H1 (cell line): ENCODE results near the gene LNPEP. TPM values are rescaled to one million over a fixed set of nuclear protein-coding genes. Genes with fewer than 3 reads are reported as not detected.

Experiments
- CTCF ChIA-PET: fragments of 300-600 bp; sonication (Branson Sonifier 250); formaldehyde crosslinking; loops from one replicate; lab custom pipeline; 2021; ENCODE audit not compliant: partially characterized antibody; lab: Charles Lee
- POLR2A ChIA-PET: fragments of 300-600 bp; sonication (Branson Sonifier 250); formaldehyde crosslinking; loops from one replicate; lab custom pipeline; 2021; ENCODE audit warnings: inconsistent platforms; ENCODE audit not compliant: partially characterized antibody; lab: Charles Lee
- DNase-seq, 2 experiments: peaks; one replicate each; pipeline versions ENCODE4 v3.0.0 to v3.0.0-alpha.2; 2010 to 2022; ENCODE audit warnings: low spot score in 2 of 2, low read depth in 1 of 2, mixed read lengths in 1 of 2
- FAIRE-seq: peaks from 2 replicates; lab custom pipeline; 2011; peaks lifted over from hg19 to GRCh38; lab: Jason Lieb, UNC
- H2AFZ ChIP-seq: 2 replicates; pipeline ENCODE4 v1.8.1; 2012; ENCODE audit warnings: low read length, inconsistent platforms
- H2AK5ac ChIP-seq: 2 replicates; pipeline ENCODE4 v1.6.1; 2013; ENCODE audit warnings: low read depth, low read length
- H2BK120ac ChIP-seq: replicated peaks from 2 replicates; pipeline ENCODE3; 2013; ENCODE audit warnings: low read depth, low read length, inconsistent platforms
- H2BK12ac ChIP-seq: 2 replicates; pipeline ENCODE4 v1.6.1; 2013; ENCODE audit warnings: low read depth, low read length
- H2BK15ac ChIP-seq: 2 replicates; pipeline ENCODE4 v1.6.1; 2013; ENCODE audit warnings: low read length
- H2BK20ac ChIP-seq: 2 replicates; pipeline ENCODE4 v1.6.1; 2013; ENCODE audit warnings: low read length
- H2BK5ac ChIP-seq: 2 replicates; pipeline ENCODE4 v1.6.1; 2013; ENCODE audit warnings: low read depth, low read length
- H3K14ac ChIP-seq: 2 replicates; pipeline ENCODE4 v1.6.1; 2013; ENCODE audit warnings: inconsistent platforms; ENCODE audit not compliant: insufficient read length
- H3K18ac ChIP-seq: 2 replicates; pipeline ENCODE4 v1.6.1; 2013; ENCODE audit warnings: low read length; ENCODE audit errors: extremely low read depth
- H3K23ac ChIP-seq: 2 replicates; pipeline ENCODE4 v1.6.1; 2013; ENCODE audit warnings: inconsistent platforms; ENCODE audit not compliant: insufficient read length
- H3K23me2 ChIP-seq: 2 replicates; pipeline ENCODE4 v1.6.1; 2013; ENCODE audit warnings: low read depth, low read length
- H3K27ac ChIP-seq: 2 replicates; pipeline ENCODE4 v1.6.1; 2011; ENCODE audit warnings: low read depth, low read length, inconsistent platforms
- H3K27me3 ChIP-seq, 4 experiments: replicated peaks in 1 of 4; 1 replicate in 1 of 4; 2 replicates in 3 of 4; pipeline versions ENCODE4 v1.6.1 to v1.8.1; 2011 to 2013; ENCODE audit warnings: low read length in 3 of 4, mild to moderate bottlenecking in 3 of 4, inconsistent platforms in 2 of 4, mixed read lengths in 2 of 4, moderate library complexity in 1 of 4; ENCODE audit not compliant: control insufficient read depth in 3 of 4, insufficient read depth in 3 of 4; ENCODE audit errors: extremely low read depth in 1 of 4
- H3K36me3 ChIP-seq, 4 experiments: 2 replicates each; pipeline versions ENCODE4 v1.6.1 to v1.8.1; 2011 to 2013; ENCODE audit warnings: mild to moderate bottlenecking in 4 of 4, low read length in 3 of 4, moderate library complexity in 2 of 4, control low read depth in 1 of 4, inconsistent platforms in 1 of 4; ENCODE audit not compliant: insufficient read depth in 4 of 4, control insufficient read depth in 2 of 4
- H3K4ac ChIP-seq: replicated peaks from 2 replicates; pipeline ENCODE3; 2013; ENCODE audit warnings: low read length, low read depth, mixed read lengths, inconsistent platforms; ENCODE audit not compliant: insufficient read length
- H3K4me1 ChIP-seq, 4 experiments: replicated peaks in 1 of 4; 1 replicate in 1 of 4; 2 replicates in 3 of 4; pipeline versions ENCODE4 v1.6.1 to v1.8.1; 2011 to 2013; ENCODE audit warnings: low read length in 3 of 4, inconsistent platforms in 2 of 4, mixed read lengths in 1 of 4; ENCODE audit not compliant: insufficient read depth in 4 of 4, control insufficient read depth in 3 of 4
- H3K4me2 ChIP-seq, 2 experiments: 2 replicates each; pipeline versions ENCODE4 v1.6.1 to v1.8.1; 2011 to 2013; ENCODE audit warnings: low read depth in 2 of 2, low read length in 2 of 2, control low read depth in 1 of 2, inconsistent platforms in 1 of 2, mild to moderate bottlenecking in 1 of 2; ENCODE audit not compliant: insufficient read depth in 1 of 2
- H3K4me3 ChIP-seq, 4 experiments: fragments of 200-600, 300-600 bp in 1 of 4; sonication (generic), shearing (Covaris generic), sonication (Bioruptor Twin) in 1 of 4; 2 replicates each; pipeline versions ENCODE4 v1.5.1 to v1.8.1; 2011 to 2016; ENCODE audit warnings: low read length in 4 of 4, low read depth in 3 of 4, control low read depth in 2 of 4, inconsistent platforms in 2 of 4, mild to moderate bottlenecking in 2 of 4, mixed read lengths in 1 of 4, moderate library complexity in 1 of 4; ENCODE audit not compliant: insufficient read depth in 2 of 4; ENCODE audit errors: extremely low read depth in 1 of 4
- H3K56ac ChIP-seq: replicated peaks from 2 replicates; pipeline ENCODE3; 2013; ENCODE audit warnings: low read depth, mild to moderate bottlenecking, mixed read lengths, low read length, inconsistent platforms; ENCODE audit not compliant: insufficient read length
- H3K79me1 ChIP-seq: 2 replicates; pipeline ENCODE4 v1.6.1; 2013; ENCODE audit warnings: low read depth, low read length, control low read depth
- H3K79me2 ChIP-seq, 2 experiments: 2 replicates each; pipeline versions ENCODE4 v1.6.1 to v1.8.1; 2012 to 2013; ENCODE audit warnings: low read length in 2 of 2, mild to moderate bottlenecking in 2 of 2, inconsistent platforms in 1 of 2; ENCODE audit not compliant: insufficient read depth in 2 of 2, control insufficient read depth in 1 of 2
- H3K9ac ChIP-seq, 4 experiments: replicated peaks in 1 of 4; 1 replicate in 1 of 4; 2 replicates in 3 of 4; pipeline versions ENCODE4 v1.6.1 to v1.8.1; 2011 to 2013; ENCODE audit warnings: low read depth in 3 of 4, low read length in 3 of 4, control low read depth in 2 of 4, mild to moderate bottlenecking in 2 of 4, moderate library complexity in 2 of 4, inconsistent platforms in 1 of 4; ENCODE audit errors: extremely low read depth in 1 of 4
- H3K9me3 ChIP-seq, 2 experiments: 2 replicates each; pipeline versions ENCODE4 v1.6.1 to v1.8.1; 2012 to 2013; ENCODE audit warnings: mild to moderate bottlenecking in 2 of 2, moderate library complexity in 2 of 2, control low read depth in 1 of 2, inconsistent platforms in 1 of 2, low read depth in 1 of 2, low read length in 1 of 2, mixed read lengths in 1 of 2; ENCODE audit not compliant: insufficient read depth in 2 of 2
- H4K20me1 ChIP-seq, 2 experiments: replicated peaks in 1 of 2; 2 replicates each; pipeline versions ENCODE3 to v1.8.1; 2011 to 2013; ENCODE audit warnings: inconsistent platforms in 2 of 2, low read length in 2 of 2, mild to moderate bottlenecking in 1 of 2; ENCODE audit not compliant: insufficient read depth in 2 of 2, control insufficient read depth in 1 of 2
- H4K5ac ChIP-seq: 2 replicates; pipeline ENCODE4 v1.6.1; 2013; ENCODE audit warnings: low read length, low read depth, mixed read lengths, inconsistent platforms; ENCODE audit not compliant: insufficient read length
- H4K8ac ChIP-seq: 2 replicates; pipeline ENCODE4 v1.8.0; 2013; ENCODE audit warnings: mild to moderate bottlenecking, moderate library complexity, low read length, inconsistent platforms; ENCODE audit not compliant: insufficient read depth; ENCODE audit errors: extremely low read depth
- H4K91ac ChIP-seq: replicated peaks from 2 replicates; pipeline ENCODE3; 2013; ENCODE audit warnings: low read length, mixed read lengths, inconsistent platforms; ENCODE audit not compliant: insufficient read length
- BACH1 ChIP-seq: IDR thresholded peaks from 2 replicates; pipeline ENCODE4 v1.6.1; 2012; ENCODE audit warnings: low read length, improper control_type of control experiment
- CEBPB ChIP-seq: IDR thresholded peaks from 2 replicates; pipeline ENCODE4 v1.6.1; 2012; ENCODE audit warnings: low read depth, low read length
- GABPA ChIP-seq: IDR thresholded peaks from 2 replicates; pipeline ENCODE4 v1.6.1; 2011; ENCODE audit warnings: mild to moderate bottlenecking, low read length, moderate library complexity, borderline replicate concordance; ENCODE audit not compliant: insufficient read depth
- HDAC2 ChIP-seq, 2 experiments: fragments of 300-600 bp in 1 of 2; sonication (generic) in 1 of 2; IDR thresholded peaks; 2 replicates each; pipeline ENCODE4 v1.6.1; 2011 to 2012; ENCODE audit warnings: low read depth in 2 of 2, low read length in 2 of 2, mild to moderate bottlenecking in 2 of 2, moderate library complexity in 2 of 2, borderline replicate concordance in 1 of 2, inconsistent platforms in 1 of 2
- HDAC6 ChIP-seq: IDR thresholded peaks from one replicate; pipeline ENCODE4 v1.7.1; 2012; ENCODE audit warnings: low read depth, mild to moderate bottlenecking, inconsistent platforms, low read length, moderate library complexity
- JUN ChIP-seq: IDR thresholded peaks from 2 replicates; pipeline ENCODE4 v1.6.1; 2011; ENCODE audit warnings: low read depth, mild to moderate bottlenecking, improper control_type of control experiment, low read length
- KDM5A ChIP-seq: fragments of 200-600 bp; IDR thresholded peaks from 2 replicates; pipeline ENCODE4 v1.7.1; 2012; ENCODE audit warnings: mild to moderate bottlenecking, low read length, inconsistent platforms, mixed read lengths
- MAFK ChIP-seq: IDR thresholded peaks from 2 replicates; pipeline ENCODE4 v1.6.1; 2012; ENCODE audit warnings: low read depth, mild to moderate bottlenecking, improper control_type of control experiment, low read length
- PHF8 ChIP-seq: fragments of 200-600 bp; sonication (generic); conservative IDR thresholded peaks from 2 replicates; pipeline ENCODE4 v1.7.1; 2012; ENCODE audit warnings: low read depth, mild to moderate bottlenecking, inconsistent platforms, low read length, moderate library complexity
- POLR2A ChIP-seq, 2 experiments: IDR thresholded peaks; 1 replicate in 1 of 2; 2 replicates in 1 of 2; pipeline ENCODE4 v1.6.1; 2011; ENCODE audit warnings: low read depth in 2 of 2, low read length in 2 of 2, mild to moderate bottlenecking in 2 of 2; ENCODE audit errors: control extremely low read depth in 1 of 2
- POLR2AphosphoS5 ChIP-seq: IDR thresholded peaks from 2 replicates; pipeline ENCODE4 v1.6.1; 2011; ENCODE audit warnings: low read depth, low read length
- SIN3A ChIP-seq, 2 experiments: IDR thresholded peaks in 1 of 2; conservative IDR thresholded peaks in 1 of 2; 2 replicates each; pipeline ENCODE4 v1.6.1; 2011 to 2012; ENCODE audit warnings: low read length in 2 of 2, improper control_type of control experiment in 1 of 2, low read depth in 1 of 2, mild to moderate bottlenecking in 1 of 2
- SIRT6 ChIP-seq: IDR thresholded peaks from one replicate; pipeline ENCODE4 v1.7.1; 2012; ENCODE audit warnings: low read length, inconsistent platforms
- SRF ChIP-seq: IDR thresholded peaks from 2 replicates; pipeline ENCODE4 v1.6.1; 2011; ENCODE audit warnings: mild to moderate bottlenecking, low read depth, low read length, moderate library complexity
- TCF12 ChIP-seq: IDR thresholded peaks from 2 replicates; pipeline ENCODE4 v1.6.1; 2011; ENCODE audit warnings: low read depth, mild to moderate bottlenecking, low read length
- TEAD4 ChIP-seq: IDR thresholded peaks from 2 replicates; pipeline ENCODE4 v1.6.1; 2012; ENCODE audit warnings: low read depth, low read length, inconsistent platforms, mixed read lengths
- whole genome bisulfite sequencing, 2 experiments: shearing (Covaris generic) in 1 of 2; methylation state at CpG; one replicate each; pipeline versions ENCODE4 v1.1.6 to v1.1.7; 2013 to 2015; ENCODE audit warnings: low lambda C conversion rate in 2 of 2, mixed read lengths in 2 of 2, inconsistent platforms in 1 of 2, low coverage in 1 of 2, missing lambda C conversion rate in 1 of 2; ENCODE audit not compliant: insufficient replicate concordance in 2 of 2, insufficient coverage in 1 of 2, insufficient read length in 1 of 2; ENCODE audit errors: extremely low coverage in 1 of 2, missing lambda C conversion rate in 1 of 2; 5-methylcytosine and 5-hydroxymethylcytosine counted together
- polyA plus RNA-seq, 7 experiments: library from polyadenylated mRNA; depleted of rRNA in 3 of 7; stranded (reverse) in 5 of 7; unstranded in 2 of 7; fragments of >200 nt in 5 of 7; fragments of 200-250 nt in 2 of 7; gene quantifications; 1 replicate in 5 of 7; 2 replicates in 1 of 7; 4 replicates in 1 of 7; pipeline versions ENCODE4 v1.2.1 to v1.2.3, GENCODE V29; 2011 to 2013; ENCODE audit warnings: missing spikeins in 2 of 7, mixed read lengths in 2 of 7
- total RNA-seq: library from RNA; stranded (reverse); fragmentation: NEBNext Ultra II Directional; extraction: Animal tissue kit (Norgen Biotek cat#: 25700); gene quantifications from 2 replicates; pipeline ENCODE4 v1.2.1, GENCODE V29; 2021

The LNPEP gene
- total and polyA plus RNA-seq, 2 of the 8 experiments (the other 6 are each of a cell fraction or from before 2014, with no cell fraction given) = 1.8 to 4.5 TPM

- H2AK5ac ChIP-seq = no peak overlapping the region
- H3K56ac ChIP-seq = no peak overlapping the region
- H2BK12ac ChIP-seq = no peak overlapping the region
- no peaks in the 10 kb centered on the region for H3K79me1 ChIP-seq
- no peaks in the 10 kb centered on the region for H4K20me1 ChIP-seq
- no peaks in the 10 kb centered on the region for H3K9me3 ChIP-seq
- no peak overlapping the region for H2AFZ ChIP-seq
- no peak for DNase-seq
- H2BK5ac ChIP-seq = no peak overlapping the region
- H3K18ac ChIP-seq = no peak overlapping the region
- ChIA-PET CTCF (interaction anchor here (0.6 to 1.2 kb wide), 3 partner anchors 9 to 1917 kb away, joined by 3 to 4 read pairs (median 4); no protein-coding TSS in a partner anchor), POLR2A (no interaction called here)
- H3K23me2 ChIP-seq = no peaks in the 10 kb centered on the region; the same call in 1 of the 2 replicates
- H4K91ac ChIP-seq = no peak overlapping the region
- 92% methylated on average over 2 of the region's 2 CpGs; no CpG with 5 or more reads in 1 of the 2 experiments for WGBS, 2 experiments
- H3K9ac ChIP-seq = no peak overlapping the region
- no peak overlapping the region for H2BK120ac ChIP-seq
- no peak overlapping the region for H3K23ac ChIP-seq
- no peaks in the 10 kb centered on the region for H3K4me1 ChIP-seq
- H3K79me2 ChIP-seq = no peaks in the 10 kb centered on the region
- no peak overlapping the region for H2BK20ac ChIP-seq
- no peak overlapping the region for H3K4me3 ChIP-seq
- H3K27ac ChIP-seq = no peak overlapping the region
- no peak overlapping the region for H4K8ac ChIP-seq
- no peaks in the 10 kb centered on the region for H3K36me3 ChIP-seq
- no peak for FAIRE-seq
- H3K27me3 ChIP-seq = no peaks in the 10 kb centered on the region
- no peak overlapping the region for H3K14ac ChIP-seq
- H4K5ac ChIP-seq = no peak overlapping the region
- H3K4me2 ChIP-seq = no peak overlapping the region
- no peak overlapping the region for H2BK15ac ChIP-seq
- no peak overlapping the region for H3K4ac ChIP-seq
- no peak for TF ChIP-seq TEAD4
- no peak for TF ChIP-seq MAFK
- no peak for TF ChIP-seq SIN3A (conservative IDR thresholded peaks at IDR 0.05 in 1 of 2, IDR thresholded peaks at IDR 0.05 in 1 of 2; ENCODE audit: low read depth in 1 of 2, low read length in 2 of 2)
- TF ChIP-seq HDAC2 (IDR thresholded peaks at IDR 0.05; ENCODE audit: borderline replicate concordance in 1 of 2, low read depth in 2 of 2, low read length in 2 of 2) = no peak
- no peak for TF ChIP-seq BACH1
- no peak for TF ChIP-seq POLR2AphosphoS5
- TF ChIP-seq GABPA = no peak
- no peak for TF ChIP-seq JUN
- TF ChIP-seq HDAC6 = no peak
- no peak for TF ChIP-seq TCF12
- TF ChIP-seq KDM5A = no peak
- no peak for TF ChIP-seq SIRT6
- TF ChIP-seq CEBPB = no peak
- no peak for TF ChIP-seq PHF8
- no peak for TF ChIP-seq SRF
- no peak for TF ChIP-seq POLR2A (IDR thresholded peaks at IDR 0.05; ENCODE audit: control extremely low read depth in 1 of 2, low read depth in 2 of 2, low read length in 2 of 2)
These were observed 24.7 kb upstream of the LNPEP start for GRCh38 chr5:96911139-96911538.
